HG02938 (cell line): ENCODE results near the gene RGS6.

Source experiments
- ATAC-seq: cut with Tn5 transposase; IDR thresholded peaks from one replicate; pipeline ENCODE4 v1.9.1; 2021; ENCODE audit warnings: mild to moderate bottlenecking, moderate library complexity; ENCODE audit not compliant: unreplicated experiment

Gene RGS6

GRCh38 chr14:72479461-72479931 is 547.3 kb downstream of the RGS6 start:
- ATAC-seq = no peak

- no peak for ATAC-seq
These were observed 548.4 kb downstream of the RGS6 start for GRCh38 chr14:72480464-72481243.

GRCh38 chr14:72483311-72483710 is 551.1 kb downstream of the RGS6 start:
- no peak for ATAC-seq

DNA sequence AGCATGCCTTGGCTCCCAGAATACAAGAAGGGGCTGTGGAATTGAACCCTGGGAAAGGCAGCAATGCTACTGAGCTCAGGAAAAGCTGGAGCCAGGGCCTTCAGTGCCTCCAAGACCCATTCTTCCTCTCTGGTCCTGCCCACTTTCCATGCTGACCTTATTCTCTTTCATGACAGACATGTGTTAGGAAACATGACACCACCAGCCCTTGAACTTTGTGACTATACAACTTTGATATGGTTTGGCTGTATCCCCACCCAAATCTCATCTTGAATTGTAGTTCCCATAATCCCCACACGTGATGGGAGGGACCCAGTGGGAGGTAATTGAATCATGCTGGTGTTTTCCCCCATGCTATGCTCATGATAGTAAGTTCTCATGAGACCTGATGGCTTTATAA is 553.5 kb downstream of the RGS6 start:
- ATAC-seq = no peak

DNA sequence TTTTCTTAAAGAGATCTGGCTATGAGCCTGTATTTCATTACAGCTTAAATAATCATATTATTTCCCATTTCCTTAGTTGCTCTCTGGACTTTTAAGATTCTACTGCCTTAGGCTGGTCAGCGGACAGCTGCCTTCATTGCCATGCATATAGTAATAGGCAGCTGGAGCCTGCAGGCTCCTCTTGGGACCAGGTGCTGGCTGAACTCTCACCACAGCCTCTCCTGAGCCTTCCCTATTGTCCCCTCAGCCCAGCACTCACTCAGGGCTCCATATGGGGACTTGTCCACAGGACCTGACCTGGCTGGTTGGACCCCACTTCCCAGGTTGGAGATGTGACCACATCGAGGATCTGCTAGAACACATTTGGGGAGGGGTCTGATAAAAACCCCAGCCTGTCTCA is 556.3 kb downstream of the RGS6 start:
- no peak for ATAC-seq

- ATAC-seq = no peak
These were observed 560.0 kb downstream of the RGS6 start for GRCh38 chr14:72492196-72492595.

- ATAC-seq = no peak
These were observed 563.4 kb downstream of the RGS6 start for GRCh38 chr14:72495668-72496067.

DNA sequence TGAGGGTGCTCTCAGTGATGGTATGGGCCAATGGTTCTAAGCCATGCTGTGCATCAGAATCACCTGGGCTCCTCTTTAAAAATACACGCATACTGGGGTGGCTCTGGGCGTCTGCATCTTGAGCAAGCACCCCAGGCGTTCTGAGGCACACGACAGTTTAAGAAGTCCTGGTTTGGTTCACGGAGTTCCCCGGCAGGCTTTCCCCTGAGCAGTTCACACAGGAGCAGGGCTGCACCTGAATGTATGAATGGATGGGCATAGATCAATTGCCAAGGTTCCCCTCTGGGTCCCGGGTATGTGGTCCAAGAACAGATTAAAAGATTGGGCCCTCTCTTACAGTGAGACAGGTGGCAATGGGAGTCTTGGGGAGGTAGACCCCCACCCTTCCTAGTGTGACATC is 566.4 kb downstream of the RGS6 start:
- ATAC-seq = no peak

GRCh38 chr14:72499746-72500145 is 567.5 kb downstream of the RGS6 start:
- no peak for ATAC-seq

- ATAC-seq = no peak
These were observed 568.1 kb downstream of the RGS6 start for GRCh38 chr14:72500234-72500838.

- ATAC-seq = no peak
These were observed 569.2 kb downstream of the RGS6 start for GRCh38 chr14:72501439-72501838.

GRCh38 chr14:72503271-72503670 is 571.0 kb downstream of the RGS6 start:
- ATAC-seq = no peak

DNA sequence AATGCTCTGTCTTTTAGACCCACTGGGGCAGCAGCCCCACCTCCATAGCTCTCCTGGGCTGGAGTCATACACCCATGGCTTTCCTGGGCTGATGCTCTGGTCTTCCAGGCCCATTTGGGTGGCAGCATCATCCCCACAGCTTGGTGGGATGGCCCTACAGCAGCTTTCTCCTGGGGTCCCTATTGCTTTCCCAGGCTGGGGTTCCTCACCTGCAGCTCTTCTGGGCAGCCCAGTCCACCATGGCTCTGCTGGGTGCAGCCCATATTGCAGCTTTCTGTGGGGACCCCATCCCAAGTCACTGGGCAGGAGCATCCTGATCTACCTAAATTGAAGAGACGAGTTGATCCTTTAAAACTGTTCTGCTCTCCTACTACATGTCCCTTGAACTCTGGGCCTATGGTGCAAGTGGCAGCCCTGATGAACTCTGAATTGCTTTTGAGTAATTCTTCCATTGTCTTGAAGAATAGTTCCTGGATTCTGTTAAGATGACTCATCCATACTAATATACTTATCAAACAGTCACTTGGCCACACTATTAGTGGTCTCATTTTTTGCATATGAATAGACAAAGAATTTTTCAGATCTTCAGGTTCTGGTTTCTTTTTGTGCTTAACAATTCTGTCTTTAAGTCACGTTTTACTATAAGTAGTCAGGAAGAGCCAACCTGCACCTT is 571.6 kb downstream of the RGS6 start:
- ATAC-seq = no peak

DNA sequence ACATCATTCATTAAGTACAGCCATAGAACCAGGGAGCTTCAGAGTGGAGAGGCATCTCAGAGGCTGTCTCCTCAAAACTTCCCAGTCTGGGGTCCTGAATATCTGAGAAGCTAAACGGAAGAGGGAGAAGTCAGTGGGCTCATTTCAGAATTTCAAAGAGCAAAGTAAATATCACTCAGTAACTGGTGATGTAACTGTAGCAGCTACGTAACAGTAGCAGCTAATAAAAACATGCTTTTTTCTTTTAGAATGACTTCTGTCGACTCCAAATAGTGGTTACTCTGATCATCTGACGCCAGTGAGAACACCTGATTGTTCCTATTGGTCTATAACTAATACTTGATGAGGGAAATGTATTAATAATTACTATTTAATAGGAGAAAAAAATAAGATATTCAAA is 578.3 kb downstream of the RGS6 start:
- ATAC-seq = no peak

DNA sequence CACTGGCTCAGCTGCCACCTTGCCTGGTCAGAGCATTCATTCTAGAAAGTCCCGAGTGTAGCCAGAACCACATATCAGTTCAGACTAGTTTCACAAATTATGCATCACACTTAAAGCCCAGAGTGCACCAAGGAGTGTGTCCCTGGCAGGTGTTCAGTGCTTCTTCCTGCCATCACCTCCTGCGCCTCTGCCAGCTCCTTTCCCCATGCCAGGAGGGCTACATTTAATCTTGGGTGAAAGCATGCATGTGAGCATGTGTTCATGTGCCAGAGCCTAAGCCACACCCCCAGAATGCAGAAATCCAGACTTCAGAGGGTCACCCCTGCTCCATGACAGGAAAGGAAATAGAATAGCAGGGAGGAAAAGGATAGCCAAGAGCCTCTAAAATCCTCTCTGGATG is 580.1 kb downstream of the RGS6 start:
- no peak for ATAC-seq

DNA sequence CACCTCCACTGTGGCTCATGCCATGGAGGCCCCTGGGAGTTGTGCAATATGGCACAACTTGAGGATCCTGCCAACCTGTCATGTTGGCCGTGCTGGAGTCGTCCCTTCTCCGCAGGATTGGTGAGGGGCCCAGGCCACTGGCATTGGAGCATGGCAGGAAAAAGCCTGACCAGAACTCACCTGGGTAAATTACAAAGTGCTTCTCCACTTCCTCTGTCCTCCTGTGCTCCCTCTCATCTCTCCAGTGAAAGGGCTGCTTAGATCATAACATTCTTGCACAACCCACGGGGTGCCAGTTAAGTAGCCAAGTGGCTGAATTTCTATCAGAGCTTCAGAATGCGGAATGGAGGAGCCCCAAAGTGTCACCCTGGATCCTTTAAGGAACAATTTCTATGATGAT is 580.7 kb downstream of the RGS6 start:
- ATAC-seq = no peak

- ATAC-seq = no peak
These were observed 581.1 kb downstream of the RGS6 start for GRCh38 chr14:72513346-72513745.

- ATAC-seq = no peak
These were observed 581.9 kb downstream of the RGS6 start for GRCh38 chr14:72513965-72514659.

DNA sequence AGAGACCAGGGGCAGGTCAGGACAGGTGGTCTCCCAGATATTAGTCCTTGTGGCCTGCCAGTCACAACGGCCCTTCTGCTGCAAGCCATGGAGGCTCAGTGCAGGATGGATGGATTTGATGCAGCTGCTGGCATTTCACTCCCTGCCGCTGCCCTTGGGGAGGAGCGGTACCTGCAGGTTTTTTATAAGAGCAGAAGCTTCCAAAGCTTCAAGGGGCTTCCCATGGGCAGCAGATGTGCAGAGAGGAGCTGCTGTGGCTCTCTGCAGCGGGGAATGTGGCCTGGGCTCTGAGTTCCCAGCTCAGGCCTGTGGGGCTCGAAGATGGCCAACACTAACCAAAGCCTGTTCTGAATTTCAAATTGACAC is 582.4 kb downstream of the RGS6 start:
- no peak for ATAC-seq

- no peak for ATAC-seq
These were observed 583.8 kb downstream of the RGS6 start for GRCh38 chr14:72515779-72516770.
